Cardiac fibroblast (primary cell): ENCODE measurements around the gene DPH5.

ENCODE experiments used
- DNase-seq, 2 donors: peaks; one replicate each; pipeline versions ENCODE4 v3.0.0 to v3.0.0-alpha.2; 2010; ENCODE audit warnings: low read depth in 2 of 2
- H3K4me3 ChIP-seq, 2 donors: replicated peaks in 1 of 2; 1 replicate in 1 of 2; 2 replicates in 1 of 2; pipeline ENCODE4 v1.5.1; 2011; ENCODE audit warnings: low read depth in 2 of 2, low read length in 2 of 2, mild to moderate bottlenecking in 2 of 2, moderate library complexity in 1 of 2
- TF ChIP-seq, protein P1 (sequence below): IDR thresholded peaks from one replicate; pipeline ENCODE4 v1.5.1; 2011; ENCODE audit warnings: low read depth, mild to moderate bottlenecking, low read length, inconsistent platforms

The DPH5 gene

DNA sequence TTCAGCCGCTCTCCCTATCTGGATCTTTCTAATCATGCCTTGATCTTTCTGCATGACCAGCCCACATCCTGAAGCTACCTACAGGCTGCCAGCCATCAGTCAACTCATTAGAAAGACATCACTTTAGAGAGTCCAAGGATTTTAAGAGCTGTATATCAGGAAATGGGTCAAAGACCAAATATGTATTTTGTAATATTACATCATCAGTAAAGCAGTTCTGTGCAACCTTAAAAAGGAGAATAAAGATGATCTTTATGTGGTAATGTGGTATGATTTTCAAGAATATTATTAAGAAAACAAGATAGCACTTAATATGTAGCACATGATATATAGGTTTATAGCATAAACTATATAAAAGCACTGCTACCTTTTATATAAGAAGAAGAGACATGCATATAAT is 82.1 kb downstream of the DPH5 start:
- no peak overlapping the region for H3K4me3 ChIP-seq
- peak in 1 of 2 donors; percentile 29 for DNase-seq
- TF ChIP-seq, protein P1, sequence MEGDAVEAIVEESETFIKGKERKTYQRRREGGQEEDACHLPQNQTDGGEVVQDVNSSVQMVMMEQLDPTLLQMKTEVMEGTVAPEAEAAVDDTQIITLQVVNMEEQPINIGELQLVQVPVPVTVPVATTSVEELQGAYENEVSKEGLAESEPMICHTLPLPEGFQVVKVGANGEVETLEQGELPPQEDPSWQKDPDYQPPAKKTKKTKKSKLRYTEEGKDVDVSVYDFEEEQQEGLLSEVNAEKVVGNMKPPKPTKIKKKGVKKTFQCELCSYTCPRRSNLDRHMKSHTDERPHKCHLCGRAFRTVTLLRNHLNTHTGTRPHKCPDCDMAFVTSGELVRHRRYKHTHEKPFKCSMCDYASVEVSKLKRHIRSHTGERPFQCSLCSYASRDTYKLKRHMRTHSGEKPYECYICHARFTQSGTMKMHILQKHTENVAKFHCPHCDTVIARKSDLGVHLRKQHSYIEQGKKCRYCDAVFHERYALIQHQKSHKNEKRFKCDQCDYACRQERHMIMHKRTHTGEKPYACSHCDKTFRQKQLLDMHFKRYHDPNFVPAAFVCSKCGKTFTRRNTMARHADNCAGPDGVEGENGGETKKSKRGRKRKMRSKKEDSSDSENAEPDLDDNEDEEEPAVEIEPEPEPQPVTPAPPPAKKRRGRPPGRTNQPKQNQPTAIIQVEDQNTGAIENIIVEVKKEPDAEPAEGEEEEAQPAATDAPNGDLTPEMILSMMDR: no peak

DNA sequence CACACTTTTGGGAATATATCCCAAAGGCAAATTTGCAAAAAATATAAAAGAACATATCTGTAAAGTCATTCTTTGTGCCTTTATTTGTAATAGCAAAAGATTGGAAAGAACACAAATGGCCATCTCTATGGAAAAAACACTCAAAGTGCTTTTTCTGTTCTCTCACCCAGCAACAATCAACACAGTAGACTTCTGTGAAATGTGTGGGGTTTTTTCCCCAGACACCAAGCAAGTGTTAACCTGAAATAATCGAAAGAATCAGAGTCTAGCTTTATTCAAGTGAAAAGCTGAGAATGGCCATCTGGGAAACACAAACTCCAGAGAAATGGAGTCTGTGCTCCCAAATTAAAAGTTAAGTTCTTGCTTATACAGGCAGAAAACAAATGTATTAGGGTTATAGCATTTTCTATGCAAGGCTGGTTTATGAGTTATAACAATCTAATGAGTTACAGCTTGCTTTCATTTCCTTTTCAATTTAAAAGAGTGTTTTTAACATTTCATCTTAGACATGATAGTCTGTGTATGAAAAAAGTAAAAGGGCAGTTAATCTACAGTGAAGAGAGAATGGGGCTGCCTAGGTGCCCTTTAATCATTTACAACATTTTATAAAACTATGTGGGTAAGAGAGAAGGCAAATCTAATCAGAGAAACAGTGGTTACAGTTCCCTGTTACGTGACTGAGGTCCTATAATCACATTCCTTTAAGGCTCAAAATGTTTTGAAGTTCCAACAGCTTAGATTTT is 83.1 kb downstream of the DPH5 start:
- no peak overlapping the region for H3K4me3 ChIP-seq
- TF ChIP-seq, protein P1: no peak
- no peak for DNase-seq

DNA sequence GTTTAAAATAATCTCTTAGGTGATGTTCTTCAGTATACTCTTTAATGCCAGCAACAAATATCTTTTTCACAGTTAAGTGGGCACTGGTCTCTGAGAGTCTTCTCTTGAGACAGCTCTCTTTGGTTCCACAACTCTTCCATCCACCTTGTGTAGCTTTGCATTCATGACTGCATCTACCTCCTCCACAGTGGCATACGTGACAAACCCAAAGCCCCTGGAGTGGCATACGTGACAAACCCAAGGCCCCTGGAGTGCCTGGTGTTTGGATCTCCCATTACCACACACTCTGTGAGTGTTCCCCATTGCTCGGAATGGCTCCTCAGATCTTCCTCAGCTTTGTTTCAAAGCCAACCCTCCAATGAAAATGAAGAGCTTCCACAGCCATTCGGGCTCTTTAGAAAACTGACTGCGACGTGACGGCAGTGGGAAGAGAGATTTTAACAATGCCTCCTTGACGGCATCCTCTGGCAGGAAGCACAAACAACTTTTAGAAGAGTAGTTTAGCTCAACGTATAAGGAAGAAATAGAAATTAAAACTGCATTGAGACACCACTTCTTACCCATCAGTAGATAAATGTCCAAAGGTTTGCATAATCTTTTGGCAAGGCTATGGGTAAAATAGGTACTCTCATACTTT is 83.9 kb downstream of the DPH5 start:
- no peak overlapping the region for H3K4me3 ChIP-seq
- no peak for DNase-seq
- TF ChIP-seq, protein P1: no peak

DNA sequence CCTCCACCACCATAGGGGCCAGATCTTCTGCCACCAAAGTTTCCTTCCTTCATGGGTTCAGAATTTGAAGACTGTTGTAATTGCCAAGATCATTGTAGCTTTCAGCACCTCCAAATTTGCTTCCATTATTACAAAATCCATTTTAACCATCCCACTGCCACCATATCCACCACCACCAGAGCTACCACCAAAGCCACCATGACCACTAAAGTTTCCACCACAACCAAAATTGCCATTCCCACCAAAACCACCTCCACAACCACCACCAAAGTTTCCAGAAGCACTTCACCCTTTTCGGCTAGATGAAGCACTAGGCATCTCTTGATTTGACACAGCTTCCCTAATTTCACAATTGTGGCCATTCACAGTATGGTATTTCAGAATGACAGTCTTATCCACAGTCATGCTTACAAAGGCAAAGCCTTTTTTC is 84.5 kb downstream of the DPH5 start:
- no peak overlapping the region for H3K4me3 ChIP-seq
- DNase-seq: no peak
- TF ChIP-seq, protein P1: no peak
